GM19043 (cell line): ENCODE results near the gene UPF3A.
"Not testable (repeated sequence)": the region's sequence is repeated elsewhere in the genome, so short reads cannot be mapped to it uniquely, and the experiment has no call there.

Experiments
- ATAC-seq: cut with Tn5 transposase; IDR thresholded peaks from one replicate; pipeline ENCODE4 v1.9.1; 2021; ENCODE audit warnings: low read depth; ENCODE audit not compliant: unreplicated experiment

Gene UPF3A

DNA sequence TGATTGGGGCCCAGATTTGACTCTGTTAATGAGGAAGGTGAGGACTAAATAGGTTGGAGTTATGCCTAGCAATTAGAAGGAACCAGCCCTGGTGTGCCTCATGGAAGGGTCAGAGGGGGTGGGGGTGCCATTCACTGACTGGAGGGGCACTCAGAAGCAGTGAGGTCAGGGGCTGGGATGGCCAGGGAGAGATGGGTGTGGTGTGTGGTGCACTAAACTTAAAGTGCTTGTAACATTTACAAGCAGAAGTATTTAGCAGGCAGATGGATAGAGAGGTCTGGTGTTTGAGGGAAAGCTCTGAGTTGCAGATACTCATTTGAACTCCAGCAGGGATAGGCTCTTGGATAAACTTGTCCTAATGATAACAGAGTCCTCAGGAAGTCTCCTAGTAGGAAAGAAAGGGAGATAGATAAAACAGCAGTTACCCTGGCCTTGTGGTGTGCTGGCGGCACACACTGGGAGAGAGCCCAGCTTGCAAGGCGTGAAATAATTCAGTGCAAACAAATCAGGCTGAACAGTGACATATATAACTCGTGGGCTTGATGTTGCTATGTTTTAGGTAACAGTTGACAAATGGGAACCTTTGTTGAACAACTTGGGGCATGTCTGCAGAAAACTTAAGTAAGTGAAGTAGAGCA is 20.0 kb upstream of the UPF3A start:
- no peak for ATAC-seq

DNA sequence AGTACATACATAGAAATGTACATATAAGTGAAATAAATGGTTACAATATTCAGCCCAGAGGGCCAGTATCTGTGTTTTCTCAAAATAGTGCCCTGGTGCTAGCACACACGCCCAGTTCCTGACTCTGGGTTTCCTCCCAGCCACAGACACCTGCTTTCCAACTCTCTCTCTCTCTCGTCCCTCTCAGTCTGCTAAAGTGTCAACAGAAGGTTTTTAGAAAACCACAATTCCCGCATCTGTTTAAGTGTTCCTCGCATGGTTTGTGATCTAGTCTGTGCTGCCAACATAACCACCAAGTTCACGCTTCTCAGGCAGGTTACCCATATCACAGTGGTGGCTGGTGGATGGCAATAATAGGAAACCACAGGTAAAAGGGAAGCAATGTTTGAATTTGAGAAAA is 17.8 kb upstream of the UPF3A start:
- no peak for ATAC-seq

DNA sequence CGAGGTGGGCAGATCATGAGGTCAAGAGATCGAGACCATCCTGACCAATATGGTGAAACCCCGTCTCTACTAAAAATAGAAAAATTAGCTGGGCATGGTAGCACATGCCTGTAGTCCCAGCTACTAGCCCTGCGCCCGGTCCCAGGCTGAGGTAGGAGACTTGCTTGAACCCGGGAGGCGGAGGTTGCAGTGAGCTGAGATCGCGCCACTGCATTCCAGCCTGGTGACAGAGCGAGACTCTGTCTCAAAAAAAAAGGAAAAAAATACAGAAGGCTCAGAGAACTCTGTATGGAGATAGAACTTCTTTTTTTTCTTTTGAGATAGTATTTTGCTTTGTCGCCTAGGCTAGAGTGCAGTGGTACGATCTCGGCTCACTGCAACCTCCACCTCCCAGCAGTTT is 17.1 kb upstream of the UPF3A start:
- ATAC-seq, result not testable (repeated sequence)

DNA sequence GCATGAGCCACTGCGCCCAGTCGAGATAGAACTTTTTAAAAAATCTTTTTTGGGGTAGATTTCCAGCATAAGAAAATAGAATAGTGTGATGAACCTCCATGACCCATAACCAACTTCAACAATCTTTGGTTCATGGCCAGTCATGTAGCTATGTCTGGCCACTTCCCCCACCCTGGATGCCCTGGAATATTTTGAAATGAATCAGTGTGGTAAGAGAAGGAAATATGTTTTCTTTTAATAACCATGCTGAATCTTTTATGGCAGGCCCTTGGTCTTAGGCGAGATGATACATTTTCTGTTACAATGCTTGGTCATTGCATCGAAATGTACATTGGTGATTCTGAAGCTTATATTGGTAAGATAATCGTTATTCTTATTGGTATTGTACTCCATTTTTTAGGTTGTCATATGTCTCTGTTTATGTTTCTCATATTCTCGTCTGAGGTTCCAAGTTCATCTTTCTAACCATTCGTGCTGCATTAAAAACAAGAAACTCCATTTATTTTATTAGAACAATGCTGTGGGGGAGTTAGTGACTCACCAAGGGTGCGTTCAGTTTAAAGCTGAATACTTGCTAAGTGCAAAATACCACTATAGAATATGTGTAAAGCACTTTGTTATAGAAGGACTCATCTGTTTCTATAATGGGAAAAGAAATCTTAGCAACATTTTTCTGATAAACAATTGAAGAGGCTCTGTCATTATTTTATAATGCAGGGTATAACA is 16.4 kb upstream of the UPF3A start:
- ATAC-seq, result no peak

DNA sequence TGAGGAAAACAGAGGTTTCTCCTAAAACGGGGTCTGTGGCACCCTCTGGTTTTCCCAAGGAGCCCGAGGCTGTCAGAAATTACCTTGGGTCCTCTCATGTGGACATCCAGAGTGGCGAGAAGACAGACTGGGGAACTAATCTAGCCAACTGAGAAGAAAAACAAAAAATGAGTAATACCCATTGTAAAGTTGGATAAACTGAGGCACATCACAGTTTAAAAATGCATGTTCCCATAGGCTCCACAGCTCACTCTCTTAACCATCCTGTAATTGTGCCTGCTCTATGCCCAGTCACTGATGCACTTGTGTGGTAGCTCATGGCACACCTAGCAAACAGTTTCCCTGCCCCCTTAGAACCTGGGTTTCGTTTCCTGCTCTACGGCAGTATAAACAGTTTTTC is 15.2 kb upstream of the UPF3A start:
- no peak for ATAC-seq

DNA sequence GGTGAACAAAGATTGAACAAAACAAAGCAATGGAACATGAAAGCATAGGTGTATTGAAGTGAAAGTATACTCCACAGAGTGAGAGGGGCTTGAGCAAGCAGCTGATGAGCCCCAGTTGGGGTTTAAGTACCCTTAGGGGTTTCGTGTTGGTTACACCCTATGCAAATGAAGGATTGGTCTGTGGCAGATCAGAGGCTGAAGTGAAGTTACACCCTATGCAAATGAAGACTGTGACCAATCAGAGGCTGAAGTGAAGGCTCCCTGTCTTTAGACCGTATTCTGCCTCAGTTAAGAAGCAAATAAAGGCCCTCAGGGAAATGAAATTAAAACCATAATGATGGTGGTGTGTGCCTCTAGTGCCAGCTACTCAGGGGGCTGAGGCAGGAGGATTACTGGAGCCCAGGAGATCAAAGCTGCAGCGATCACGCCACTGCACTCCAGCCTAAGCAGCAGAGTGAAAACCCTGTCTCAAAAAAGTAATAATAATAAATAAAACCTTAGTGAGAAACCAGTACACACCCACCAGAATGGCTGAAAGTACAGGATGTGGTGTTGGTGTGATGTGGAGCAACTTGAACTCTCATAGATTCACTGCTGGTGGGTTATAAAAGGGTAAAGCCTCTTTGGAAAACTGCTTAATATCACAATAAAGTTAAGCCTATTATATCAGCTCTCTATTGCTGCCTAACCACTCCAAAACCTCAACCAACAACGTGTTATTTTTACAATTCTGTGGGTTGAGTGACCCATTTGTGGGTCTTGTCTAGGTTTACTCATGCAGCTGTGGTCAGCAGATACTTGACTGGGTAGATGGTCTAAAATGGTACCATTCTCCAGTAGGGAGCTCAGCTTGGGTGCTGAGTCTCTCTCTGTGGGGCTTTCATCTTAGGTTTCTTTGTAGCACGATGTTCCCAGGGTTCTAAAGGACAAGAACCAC is 12.8 kb upstream of the UPF3A start:
- no peak for ATAC-seq

DNA sequence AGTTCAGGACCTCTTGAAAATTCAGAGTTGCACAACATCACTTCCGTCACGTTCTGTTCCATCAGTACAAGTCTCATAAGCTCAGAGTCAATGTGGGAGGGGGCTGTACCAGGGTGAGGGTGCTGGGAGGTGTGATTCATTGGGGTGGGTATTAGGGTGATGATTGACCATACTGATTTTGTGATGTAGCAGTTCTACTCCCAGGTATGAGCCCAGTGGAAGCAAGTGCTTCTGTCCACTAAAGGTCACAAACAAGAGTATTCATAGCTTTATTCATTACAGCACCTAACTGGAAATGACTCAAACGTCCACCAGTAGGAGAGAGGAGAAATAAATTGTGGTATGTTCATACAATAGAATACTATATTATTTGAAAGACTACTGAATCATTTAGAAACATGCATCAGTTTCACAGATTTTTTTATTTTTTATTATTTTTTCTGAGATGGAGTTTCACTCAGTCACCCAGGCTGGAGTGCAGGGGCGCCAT is 12.1 kb upstream of the UPF3A start:
- ATAC-seq, result no peak

DNA sequence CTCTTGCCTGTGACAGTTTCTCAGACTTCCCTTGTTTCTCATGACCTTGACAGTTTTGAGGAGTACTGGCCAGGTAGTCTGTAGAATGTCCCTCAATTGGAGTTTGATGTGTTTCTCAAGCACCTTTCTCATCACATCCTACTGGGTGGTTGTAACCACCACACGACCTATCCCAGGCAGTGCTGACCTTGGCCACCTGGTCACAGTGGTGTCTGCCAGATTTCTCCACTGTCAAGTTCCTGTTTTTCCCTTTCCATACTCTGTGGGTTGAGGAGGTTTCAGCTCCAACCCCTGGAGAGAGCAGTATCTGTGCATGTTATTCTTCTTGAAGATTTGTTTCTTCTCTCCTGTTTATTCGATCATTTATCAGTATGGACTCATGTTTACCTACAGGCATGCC is 8.4 kb upstream of the UPF3A start:
- no peak for ATAC-seq

DNA sequence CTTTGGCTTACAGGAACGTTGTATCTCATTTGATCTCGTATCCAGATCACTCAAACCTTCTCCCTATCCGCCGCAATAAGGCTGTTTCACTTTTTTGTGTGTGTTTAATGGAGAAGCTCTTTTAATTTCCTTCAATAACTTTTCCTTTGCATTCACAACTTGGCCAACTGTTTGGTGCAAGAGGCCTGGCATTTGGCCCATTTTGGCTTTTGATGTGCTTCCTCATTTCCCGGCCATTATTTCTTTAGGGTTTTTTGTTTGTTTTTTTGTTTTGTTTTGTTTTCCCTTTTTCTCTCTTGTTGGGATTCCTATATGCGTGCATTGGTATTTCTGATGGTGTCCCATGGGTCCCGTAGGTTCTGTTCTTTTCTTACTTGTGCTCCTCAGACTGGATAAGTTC is 6.1 kb upstream of the UPF3A start:
- ATAC-seq, result no peak

DNA sequence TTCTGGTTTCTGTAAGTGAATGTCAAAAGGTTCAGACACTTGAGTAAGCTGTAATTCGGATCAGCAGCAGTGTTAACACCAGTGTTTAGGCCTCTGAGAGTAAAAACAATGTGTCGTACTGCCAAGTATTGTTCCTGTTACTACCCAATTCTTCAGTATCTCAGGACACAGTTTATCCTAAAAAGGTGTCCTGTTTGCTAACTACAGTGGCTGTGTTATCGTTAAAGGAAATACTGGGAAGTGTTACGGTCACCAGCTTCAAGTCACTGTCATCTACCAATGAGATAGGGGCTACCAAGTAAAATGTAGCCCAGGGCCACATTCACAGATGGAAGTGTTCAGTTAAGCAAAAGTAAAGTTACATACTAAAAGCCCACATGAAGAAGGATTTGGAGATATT is 2.3 kb upstream of the UPF3A start:
- no peak for ATAC-seq

DNA sequence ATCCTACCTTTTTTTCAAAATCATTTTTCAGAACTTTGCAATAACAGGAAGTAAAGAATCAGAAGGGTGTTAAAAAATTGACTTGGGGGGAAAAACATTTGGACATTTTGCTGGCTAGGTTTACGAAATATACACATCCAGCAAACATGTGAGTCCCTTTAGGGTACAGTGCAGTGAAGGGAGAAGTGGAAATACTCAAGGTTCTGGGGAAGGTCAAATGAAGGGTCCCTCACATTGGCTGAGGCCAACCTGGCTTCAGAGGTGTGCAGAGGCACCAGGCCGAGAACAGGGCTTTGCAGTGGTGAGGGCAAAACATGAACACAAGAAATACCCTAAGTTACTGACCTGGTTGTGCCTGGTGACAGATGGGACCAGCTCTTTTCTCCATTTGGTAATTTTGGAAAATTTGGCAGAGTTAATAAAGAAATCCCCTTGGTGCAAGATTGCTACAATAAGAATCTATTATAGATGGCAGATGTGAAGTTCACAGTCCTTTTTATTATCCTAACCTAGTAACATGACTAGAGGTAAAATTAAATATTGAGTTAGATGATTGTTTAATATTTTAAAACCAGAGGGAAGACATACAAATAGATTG is 1.5 kb upstream of the UPF3A start:
- ATAC-seq, result no peak

DNA sequence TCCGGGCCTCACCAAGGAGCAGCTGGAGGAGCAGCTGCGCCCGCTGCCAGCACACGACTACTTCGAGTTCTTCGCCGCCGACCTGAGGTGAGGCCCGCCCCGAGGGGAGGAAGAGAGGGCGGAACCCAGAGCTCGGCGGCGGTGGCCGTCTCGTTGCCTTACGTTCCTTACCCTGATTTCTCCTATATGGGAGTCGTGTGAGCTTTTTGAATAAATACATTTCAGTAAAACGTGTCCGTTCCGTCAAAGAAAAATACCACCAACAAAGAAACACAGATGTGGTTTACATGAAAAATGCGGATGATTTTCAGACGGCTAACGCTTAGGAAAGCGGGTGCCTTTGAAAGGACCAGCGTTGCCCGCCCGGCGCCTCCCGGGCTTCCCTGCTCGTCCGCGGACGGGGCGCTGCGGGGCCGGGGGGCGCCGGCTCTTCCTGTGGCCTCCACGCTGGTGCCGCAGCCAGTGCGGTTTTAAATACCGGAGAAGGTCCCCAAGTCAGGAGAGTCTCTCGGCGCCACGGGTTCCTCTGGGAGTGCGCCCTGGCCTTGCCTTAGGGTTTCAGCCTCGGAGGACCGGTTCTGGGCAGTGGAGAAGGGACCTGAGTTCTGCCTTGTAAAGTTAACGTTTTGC is 755 bp downstream of the UPF3A start:
- ATAC-seq, result peak; percentile 43

DNA sequence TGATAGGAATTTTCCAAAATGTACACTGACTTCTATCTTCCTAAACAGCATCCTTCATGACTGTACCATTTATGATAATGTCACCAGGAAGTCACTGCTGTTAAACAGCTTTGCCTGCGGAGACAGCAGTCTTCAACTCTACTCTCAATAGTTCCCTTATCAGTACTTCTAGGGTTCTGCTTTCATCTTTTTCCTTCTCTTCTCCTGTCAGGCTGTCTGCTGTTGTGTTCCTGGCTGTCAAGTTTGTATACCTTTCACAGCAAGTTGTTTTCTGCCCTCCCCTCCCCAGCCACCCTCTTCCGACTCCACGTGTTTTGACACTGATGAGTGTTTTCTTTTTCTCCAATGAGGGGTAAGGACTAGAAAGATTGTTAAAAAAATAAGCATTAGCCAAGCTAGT is 2.2 kb downstream of the UPF3A start:
- ATAC-seq, result no peak

DNA sequence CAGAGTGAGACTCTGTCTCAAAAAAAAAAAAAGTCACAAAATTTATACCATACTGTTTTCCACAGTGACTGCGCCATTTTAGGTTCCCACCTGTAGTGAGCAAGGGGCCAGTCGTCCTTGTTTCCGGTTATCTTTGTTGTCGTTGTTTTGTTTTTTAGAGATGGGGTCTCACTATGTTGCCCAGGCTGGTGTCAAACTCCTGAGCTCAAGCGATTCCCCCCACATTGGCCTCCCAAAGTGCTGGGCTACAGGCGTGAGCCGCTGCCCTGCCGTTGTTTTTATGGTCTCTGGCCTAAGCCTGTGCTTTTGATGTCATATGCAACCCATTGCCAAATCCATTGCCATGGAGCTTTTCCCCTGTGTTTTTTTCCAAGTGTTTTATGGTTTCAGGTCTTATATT is 3.3 kb downstream of the UPF3A start:
- no peak for ATAC-seq

DNA sequence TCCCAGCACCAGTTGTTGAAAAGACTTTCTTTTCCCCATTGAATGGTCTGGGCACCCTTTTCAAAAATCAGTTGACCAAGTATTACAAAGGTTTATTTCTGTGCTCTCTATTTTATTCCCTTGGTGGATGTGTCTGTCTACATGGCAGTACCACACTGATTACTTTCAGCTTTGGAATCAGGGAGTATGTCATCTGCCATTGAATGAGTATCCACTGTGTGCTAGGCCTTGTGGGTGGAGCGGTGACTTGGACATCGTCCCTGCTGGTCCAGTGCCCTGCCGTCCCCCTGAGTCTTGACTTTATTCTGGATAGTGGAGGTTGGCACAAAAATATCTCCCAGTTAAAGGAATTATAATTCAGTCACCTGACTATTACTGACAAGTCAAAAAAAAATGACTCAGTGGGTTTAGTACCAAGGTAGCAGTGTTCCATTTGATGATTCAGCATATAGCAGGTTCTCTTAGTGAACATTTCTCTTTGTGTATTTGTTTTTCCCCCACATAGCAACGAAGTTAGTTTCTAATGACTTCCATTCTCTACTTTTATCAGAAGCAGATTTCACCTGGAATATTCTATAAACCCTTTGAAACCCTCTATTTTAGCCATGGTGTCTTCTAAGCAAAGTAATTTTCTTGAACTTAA is 3.9 kb downstream of the UPF3A start:
- no peak for ATAC-seq

DNA sequence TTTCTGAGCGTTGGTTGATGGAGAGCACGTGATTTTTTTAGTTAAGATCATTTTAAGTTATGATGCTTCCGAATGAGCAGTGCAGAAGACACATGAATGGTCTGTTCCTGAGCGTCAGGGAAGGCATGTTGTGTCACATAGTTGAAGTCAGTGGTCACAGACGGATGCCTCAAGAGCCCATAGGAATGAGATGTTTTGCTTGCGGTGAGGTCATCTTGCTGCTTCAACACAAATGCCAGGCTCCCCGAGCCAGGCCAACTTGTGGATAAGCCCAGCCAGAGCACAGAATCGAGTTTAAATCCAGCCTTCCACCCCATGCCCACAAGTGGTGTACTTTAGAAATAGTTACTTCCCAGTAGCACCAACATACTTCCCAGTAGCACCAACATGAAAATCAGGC is 5.4 kb downstream of the UPF3A start:
- ATAC-seq, result no peak

DNA sequence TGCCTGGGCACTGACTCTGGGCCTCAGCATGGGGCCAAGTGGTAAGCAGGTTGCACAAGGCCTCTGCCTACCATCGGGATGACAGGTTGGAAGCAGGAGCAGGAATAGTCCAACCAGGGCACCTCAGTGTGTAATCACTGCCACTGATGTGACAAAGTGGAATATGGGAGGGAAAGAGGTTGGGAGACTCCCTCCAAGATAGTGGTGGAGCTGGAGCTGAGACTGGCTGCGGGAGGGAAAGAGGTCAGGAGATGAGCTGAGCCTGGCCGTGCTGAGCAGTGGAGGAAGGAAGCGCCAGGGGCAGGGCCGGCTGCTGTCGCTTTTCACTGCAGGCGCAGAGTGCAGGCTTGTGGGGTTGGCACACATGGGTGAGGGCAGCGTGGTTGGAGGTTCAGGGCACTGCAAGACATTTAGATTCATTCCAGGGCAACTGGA is 6.8 kb downstream of the UPF3A start:
- no peak for ATAC-seq

DNA sequence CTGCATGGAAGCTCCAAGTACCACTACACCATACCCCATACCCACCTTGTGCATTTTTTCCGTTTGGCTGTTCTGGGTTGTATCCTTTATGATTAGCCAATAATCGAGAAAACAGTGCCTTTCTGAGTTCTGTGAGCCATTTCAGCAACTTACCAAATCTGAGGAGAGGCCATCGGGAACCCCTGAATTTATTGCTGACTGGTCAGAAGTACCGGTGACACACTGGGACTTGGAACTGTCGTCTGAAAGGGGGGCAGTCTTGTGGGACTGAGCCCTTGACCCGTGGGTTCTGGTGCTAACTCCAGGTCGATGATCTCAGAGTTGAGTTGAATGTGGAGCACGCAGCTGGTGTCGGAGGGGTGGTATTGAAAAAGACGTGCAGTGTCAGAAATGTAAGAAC is 15.0 kb downstream of the UPF3A start:
- no peak for ATAC-seq

DNA sequence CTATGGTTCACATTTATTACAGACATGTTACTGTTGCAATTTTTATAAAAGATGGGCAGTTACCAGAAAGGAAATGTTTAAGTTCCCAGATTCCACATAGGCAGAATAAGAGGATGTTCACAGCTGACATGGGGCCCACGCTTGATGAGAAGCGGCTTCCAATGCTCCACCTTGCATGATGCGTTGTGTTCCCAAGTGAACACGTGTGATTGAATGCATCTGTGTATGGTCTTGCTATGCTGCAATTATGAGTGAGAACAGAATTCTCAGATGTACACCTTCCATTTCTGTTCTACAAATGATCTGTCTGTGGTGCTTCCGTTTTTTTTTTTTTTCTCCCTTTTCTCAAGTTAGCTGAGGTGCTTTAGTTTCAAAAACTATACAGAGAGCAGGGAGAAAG is 15.5 kb downstream of the UPF3A start:
- ATAC-seq, result no peak

DNA sequence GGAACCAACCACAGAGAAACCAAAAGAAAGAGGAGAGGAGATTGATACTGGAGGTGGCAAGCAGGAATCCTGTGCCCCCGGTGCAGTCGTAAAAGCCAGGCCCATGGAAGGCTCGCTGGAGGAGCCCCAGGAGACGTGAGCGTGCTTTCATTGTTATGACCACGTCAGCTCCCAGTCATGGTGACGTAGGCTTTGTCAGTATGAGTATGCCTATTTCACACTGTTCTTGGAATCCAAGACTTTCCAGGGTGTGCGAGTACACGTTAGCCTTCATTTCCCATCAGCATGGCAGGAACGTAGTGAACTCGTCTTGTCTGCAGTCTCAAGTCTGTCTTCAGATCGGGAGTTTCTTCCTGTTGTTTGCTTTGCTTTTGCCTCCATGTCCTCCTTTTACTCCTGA is 17.5 kb downstream of the UPF3A start:
- no peak for ATAC-seq
